ENCODE results near the gene CASKIN1. TPM values are rescaled to one million over a fixed set of nuclear protein-coding genes. Genes with fewer than 3 reads are reported as not detected.

The CASKIN1 gene
- polyA plus RNA-seq, 3 donors = not detected

- peaks cover 0 to 7% of the 10 kb centered on the region in 2 donors for H3K9me3 ChIP-seq (replicated peaks in 1 of 2; ENCODE audit: control insufficient read depth in 1 of 2, insufficient read depth in 1 of 2, low read length in 2 of 2)
- H3K27ac ChIP-seq (ENCODE audit: low read depth in 1 of 2, low read length in 2 of 2) = no peak overlapping the region
- DNase-seq = no peak
- no peak overlapping the region for H3K4me2 ChIP-seq (replicated peaks; ENCODE audit: extremely low read depth, low read length, poor library complexity, severe bottlenecking)
- Mint-ChIP-seq H3K4me1 (peaks cover 10% of the 10 kb centered on the region), H3K27me3 (ENCODE audit: low read depth in 3 of 3) (peaks cover 0 to 2% (median 0%) of the 10 kb centered on the region in 3 donors), H3K36me3 (peaks cover 10 to 26% of the 10 kb centered on the region in 2 donors), H3K27ac (peak overlapping the region in 2 of 7 donors; percentile 62 to 71), H3K9me3 (peaks cover 0 to 14% (median 4%) of the 10 kb centered on the region in 7 donors), H3K4me3 (no peak overlapping the region)
- WGBS (ENCODE audit: insufficient coverage) = 99% methylated on average over 10 of the region's 10 CpGs
- H3K79me2 ChIP-seq (ENCODE audit: insufficient read depth, low read length) = peaks cover 78% of the 10 kb centered on the region
- H3K36me3 ChIP-seq (replicated peaks in 1 of 2; ENCODE audit: control insufficient read depth in 1 of 2, insufficient read depth in 2 of 2, low read length in 2 of 2) = peaks cover 17 to 21% of the 10 kb centered on the region in 2 donors
- no peak overlapping the region for H3K9ac ChIP-seq (ENCODE audit: insufficient read depth, low read length, poor library complexity, severe bottlenecking)
- no peak overlapping the region for H2AFZ ChIP-seq (ENCODE audit: insufficient read depth, low read depth, low read length, poor library complexity, severe bottlenecking)
- H3K4me1 ChIP-seq (ENCODE audit: control insufficient read depth in 1 of 2, insufficient read depth in 2 of 2, low read length in 2 of 2) = peaks cover 5 to 13% of the 10 kb centered on the region in 2 donors
- TF ChIP-seq CTCF (IDR thresholded peaks at IDR 0.05) = no peak
- H4K20me1 ChIP-seq (ENCODE audit: insufficient read depth, low read length) = peaks cover 83% of the 10 kb centered on the region
- no peak overlapping the region for H3K4me3 ChIP-seq (replicated peaks in 1 of 3; ENCODE audit: low read depth in 2 of 3, low read length in 3 of 3)
- no peaks in the 10 kb centered on the region for H3K27me3 ChIP-seq (ENCODE audit: control insufficient read depth in 2 of 2, insufficient read depth in 2 of 2, low read length in 2 of 2)
- intact Hi-C loops (cut with micrococcal nuclease) = no loop called here
Measured at GRCh38 chr16:2161911-2162310, 34.5 kb downstream of the CASKIN1 start.

GRCh38 chr16:2160915-2161551, 35.4 kb downstream of the CASKIN1 start:
- peaks cover 84% of the 10 kb centered on the region for H4K20me1 ChIP-seq (ENCODE audit: insufficient read depth, low read length)
- peaks cover 13 to 22% of the 10 kb centered on the region in 2 donors for H3K4me1 ChIP-seq (ENCODE audit: control insufficient read depth in 1 of 2, insufficient read depth in 2 of 2, low read length in 2 of 2)
- no peak overlapping the region for H3K9ac ChIP-seq (ENCODE audit: insufficient read depth, low read length, poor library complexity, severe bottlenecking)
- no peak overlapping the region for H3K4me3 ChIP-seq (replicated peaks in 1 of 3; ENCODE audit: low read depth in 2 of 3, low read length in 3 of 3)
- H3K4me1 Mint-ChIP-seq = peaks cover 19% of the 10 kb centered on the region
- H3K4me2 ChIP-seq (replicated peaks; ENCODE audit: extremely low read depth, low read length, poor library complexity, severe bottlenecking) = no peak overlapping the region
- peaks cover 0 to 7% of the 10 kb centered on the region in 2 donors for H3K9me3 ChIP-seq (replicated peaks in 1 of 2; ENCODE audit: control insufficient read depth in 1 of 2, insufficient read depth in 1 of 2, low read length in 2 of 2)
- no peak for DNase-seq
- 88% methylated on average over 11 of the region's 20 CpGs for WGBS (ENCODE audit: insufficient coverage)
- intact Hi-C loops (cut with micrococcal nuclease) = no loop called here
- no peak for TF ChIP-seq CTCF (IDR thresholded peaks at IDR 0.05)
- H3K79me2 ChIP-seq (ENCODE audit: insufficient read depth, low read length) = peaks cover 87% of the 10 kb centered on the region
- no peak overlapping the region for H3K27ac Mint-ChIP-seq
- peaks cover 0 to 14% (median 4%) of the 10 kb centered on the region in 7 donors for H3K9me3 Mint-ChIP-seq
- no peak overlapping the region for H3K4me3 Mint-ChIP-seq
- no peaks in the 10 kb centered on the region for H3K27me3 ChIP-seq (ENCODE audit: control insufficient read depth in 2 of 2, insufficient read depth in 2 of 2, low read length in 2 of 2)
- no peak overlapping the region for H2AFZ ChIP-seq (ENCODE audit: insufficient read depth, low read depth, low read length, poor library complexity, severe bottlenecking)
- peaks cover 7 to 18% of the 10 kb centered on the region in 2 donors for H3K36me3 Mint-ChIP-seq
- H3K27ac ChIP-seq (ENCODE audit: low read depth in 1 of 2, low read length in 2 of 2) = no peak overlapping the region
- H3K36me3 ChIP-seq (replicated peaks in 1 of 2; ENCODE audit: control insufficient read depth in 1 of 2, insufficient read depth in 2 of 2, low read length in 2 of 2) = peaks cover 8 to 12% of the 10 kb centered on the region in 2 donors
- H3K27me3 Mint-ChIP-seq (ENCODE audit: low read depth in 3 of 3) = peaks cover 0 to 2% (median 0%) of the 10 kb centered on the region in 3 donors

Measured in CD14-positive monocyte (primary cell).